ENCODE data around the gene OSMR.

DNA sequence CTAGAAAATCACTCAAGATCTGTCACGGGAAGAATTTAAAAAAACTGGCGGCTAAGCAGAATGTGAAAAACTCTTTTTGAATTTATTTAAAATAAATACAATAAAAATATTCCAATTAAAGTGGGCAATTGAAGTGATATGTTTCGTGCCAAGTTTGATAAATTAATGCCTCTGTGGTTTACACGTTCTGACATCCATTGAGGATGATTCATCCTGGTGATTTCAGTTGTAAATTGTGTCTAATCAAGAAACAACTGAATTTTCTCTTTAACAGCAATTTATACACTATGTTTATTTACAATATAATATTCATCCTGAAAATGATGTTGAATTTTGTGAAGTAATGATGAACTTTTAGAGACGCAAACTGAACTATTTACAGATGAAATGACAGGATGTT, 21.0 kb upstream of the OSMR start:
- TF ChIP-seq, protein P1, sequence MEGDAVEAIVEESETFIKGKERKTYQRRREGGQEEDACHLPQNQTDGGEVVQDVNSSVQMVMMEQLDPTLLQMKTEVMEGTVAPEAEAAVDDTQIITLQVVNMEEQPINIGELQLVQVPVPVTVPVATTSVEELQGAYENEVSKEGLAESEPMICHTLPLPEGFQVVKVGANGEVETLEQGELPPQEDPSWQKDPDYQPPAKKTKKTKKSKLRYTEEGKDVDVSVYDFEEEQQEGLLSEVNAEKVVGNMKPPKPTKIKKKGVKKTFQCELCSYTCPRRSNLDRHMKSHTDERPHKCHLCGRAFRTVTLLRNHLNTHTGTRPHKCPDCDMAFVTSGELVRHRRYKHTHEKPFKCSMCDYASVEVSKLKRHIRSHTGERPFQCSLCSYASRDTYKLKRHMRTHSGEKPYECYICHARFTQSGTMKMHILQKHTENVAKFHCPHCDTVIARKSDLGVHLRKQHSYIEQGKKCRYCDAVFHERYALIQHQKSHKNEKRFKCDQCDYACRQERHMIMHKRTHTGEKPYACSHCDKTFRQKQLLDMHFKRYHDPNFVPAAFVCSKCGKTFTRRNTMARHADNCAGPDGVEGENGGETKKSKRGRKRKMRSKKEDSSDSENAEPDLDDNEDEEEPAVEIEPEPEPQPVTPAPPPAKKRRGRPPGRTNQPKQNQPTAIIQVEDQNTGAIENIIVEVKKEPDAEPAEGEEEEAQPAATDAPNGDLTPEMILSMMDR (IDR thresholded peaks at IDR 0.05), result no peak
- TF ChIP-seq EP300 (IDR thresholded peaks at IDR 0.05) (no peak), POLR2A (IDR thresholded peaks at IDR 0.05) (no peak)

All from tibial nerve (tissue), 4 donors.